CD4-positive, alpha-beta T cell (primary cell): ENCODE results near the gene MACROD2. TPM values are rescaled to one million over a fixed set of nuclear protein-coding genes. Genes with fewer than 3 reads are reported as not detected.

Experiments
- ATAC-seq: fragments of 200-7000 bp; cut with Tn5 transposase; one replicate; pipeline ENCODE4 v1.10.0; 2022; ENCODE audit warnings: mild to moderate bottlenecking; ENCODE audit not compliant: poor library complexity
- CTCF ChIA-PET: fragments of 350-600 bp; sonication (Branson Sonifier 250); formaldehyde crosslinking; loops from one replicate; lab custom pipeline; 2021; ENCODE audit warnings: antibody characterized with exemption, inconsistent platforms; lab: Charles Lee
- POLR2A ChIA-PET: fragments of 350-600 bp; sonication (Branson Sonifier 250); formaldehyde crosslinking; loops from one replicate; lab custom pipeline; 2021; ENCODE audit warnings: antibody characterized with exemption, inconsistent platforms; lab: Charles Lee
- DNase-seq, 14 experiments: peaks; one replicate each; pipeline ENCODE4 v3.0.0-alpha.2; 2013 to 2020; ENCODE audit warnings: mixed read lengths in 2 of 14
- H3K27ac ChIP-seq, 2 donors: one replicate each; pipeline versions ENCODE4 v1.5.1 to v1.7.0; 2013; ENCODE audit warnings: low read length in 2 of 2, low read depth in 1 of 2, mild to moderate bottlenecking in 1 of 2
- H3K27me3 ChIP-seq, 2 experiments: 1 replicate in 1 of 2; 2 replicates in 1 of 2; pipeline versions ENCODE4 v1.6.1 to v1.7.0; 2013; ENCODE audit warnings: low read length in 2 of 2, control low read depth in 1 of 2, mild to moderate bottlenecking in 1 of 2, moderate library complexity in 1 of 2; ENCODE audit not compliant: insufficient read depth in 2 of 2, control insufficient read depth in 1 of 2
- H3K36me3 ChIP-seq: one replicate; pipeline ENCODE4 v1.6.1; 2013; ENCODE audit warnings: low read length, control low read depth; ENCODE audit not compliant: insufficient read depth
- H3K4me1 ChIP-seq: one replicate; pipeline ENCODE4 v1.6.1; 2013; ENCODE audit warnings: low read length, control low read depth; ENCODE audit not compliant: insufficient read depth
- H3K4me3 ChIP-seq: one replicate; pipeline ENCODE4 v1.5.1; 2013; ENCODE audit warnings: mild to moderate bottlenecking, low read length, moderate library complexity
- H3K9me3 ChIP-seq, 2 experiments: 1 replicate in 1 of 2; 2 replicates in 1 of 2; pipeline versions ENCODE4 v1.6.1 to v1.7.0; 2013; ENCODE audit warnings: low read length in 2 of 2, mild to moderate bottlenecking in 2 of 2, control low read depth in 1 of 2, moderate library complexity in 1 of 2; ENCODE audit not compliant: control insufficient read depth in 1 of 2, insufficient read depth in 1 of 2
- H3K27ac Mint-ChIP-seq: one replicate; pipeline ENCODE4 v1.8.0; 2020; ENCODE audit warnings: mixed read lengths
- H3K27me3 Mint-ChIP-seq: one replicate; pipeline ENCODE4 v1.8.0; 2021; ENCODE audit warnings: mixed read lengths
- H3K36me3 Mint-ChIP-seq: one replicate; pipeline ENCODE4 v1.8.0; 2021; ENCODE audit warnings: low read depth, mixed read lengths
- H3K4me1 Mint-ChIP-seq: one replicate; pipeline ENCODE4 v1.8.0; 2021; ENCODE audit warnings: low read depth, mixed read lengths
- H3K4me3 Mint-ChIP-seq: one replicate; pipeline ENCODE4 v1.8.0; 2020; ENCODE audit warnings: mild to moderate bottlenecking, mixed read lengths
- H3K9me3 Mint-ChIP-seq: one replicate; pipeline ENCODE4 v1.8.0; 2020; ENCODE audit warnings: mixed read lengths
- intact Hi-C, 2 experiments: fragments of 100-400 bp; cut with DNase I in 1 of 2; cut with micrococcal nuclease in 1 of 2; formaldehyde crosslinking; loops; one replicate each; pipeline versions ENCODE4 v1.15.1 to v1.9.0; 2023 to 2025; cut with DNase I, micrococcal nuclease
- total RNA-seq, 174 experiments: library from RNA in 2 of 174; stranded (reverse) in 2 of 174; gene quantifications; one replicate each; pipeline ENCODE4 v1.2.3 and lab custom pipeline; 2021 to 2026
- TF ChIP-seq, protein P1 (sequence below): fragments of 200-600 bp; IDR thresholded peaks from one replicate; pipeline ENCODE4 v1.8.0; 2022; ENCODE audit warnings: antibody characterized with exemption, mild to moderate bottlenecking

Gene MACROD2
- total RNA-seq, 2 experiments from 2014 or later = not detected

- Mint-ChIP-seq H3K4me3 (no peak overlapping the region), H3K27ac (no peak overlapping the region), H3K36me3 (no peaks in the 10 kb centered on the region), H3K27me3 (no peaks in the 10 kb centered on the region), H3K9me3 (peaks cover 8% of the 10 kb centered on the region), H3K4me1 (no peaks in the 10 kb centered on the region)
- TF ChIP-seq, protein P1, sequence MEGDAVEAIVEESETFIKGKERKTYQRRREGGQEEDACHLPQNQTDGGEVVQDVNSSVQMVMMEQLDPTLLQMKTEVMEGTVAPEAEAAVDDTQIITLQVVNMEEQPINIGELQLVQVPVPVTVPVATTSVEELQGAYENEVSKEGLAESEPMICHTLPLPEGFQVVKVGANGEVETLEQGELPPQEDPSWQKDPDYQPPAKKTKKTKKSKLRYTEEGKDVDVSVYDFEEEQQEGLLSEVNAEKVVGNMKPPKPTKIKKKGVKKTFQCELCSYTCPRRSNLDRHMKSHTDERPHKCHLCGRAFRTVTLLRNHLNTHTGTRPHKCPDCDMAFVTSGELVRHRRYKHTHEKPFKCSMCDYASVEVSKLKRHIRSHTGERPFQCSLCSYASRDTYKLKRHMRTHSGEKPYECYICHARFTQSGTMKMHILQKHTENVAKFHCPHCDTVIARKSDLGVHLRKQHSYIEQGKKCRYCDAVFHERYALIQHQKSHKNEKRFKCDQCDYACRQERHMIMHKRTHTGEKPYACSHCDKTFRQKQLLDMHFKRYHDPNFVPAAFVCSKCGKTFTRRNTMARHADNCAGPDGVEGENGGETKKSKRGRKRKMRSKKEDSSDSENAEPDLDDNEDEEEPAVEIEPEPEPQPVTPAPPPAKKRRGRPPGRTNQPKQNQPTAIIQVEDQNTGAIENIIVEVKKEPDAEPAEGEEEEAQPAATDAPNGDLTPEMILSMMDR = no peak
- Histone ChIP-seq H3K36me3 (no peaks in the 10 kb centered on the region), H3K4me1 (no peaks in the 10 kb centered on the region), H3K4me3 (no peak overlapping the region), H3K9me3 (peaks cover 0 to 5% of the 10 kb centered on the region in 2 experiments), H3K27me3 (no peaks in the 10 kb centered on the region), H3K27ac (no peak overlapping the region)
- CTCF ChIA-PET = interaction anchor here (0.6 kb wide), 1 partner anchor 1041 kb away, joined by 3 read pairs; no protein-coding TSS in a partner anchor
- POLR2A ChIA-PET = no interaction called here
- no peak for ATAC-seq
- intact Hi-C loops = no loop called here
- DNase-seq = no peak
Observed at GRCh38 chr20:14342918-14343317, 347.6 kb downstream of the MACROD2 start.

DNA sequence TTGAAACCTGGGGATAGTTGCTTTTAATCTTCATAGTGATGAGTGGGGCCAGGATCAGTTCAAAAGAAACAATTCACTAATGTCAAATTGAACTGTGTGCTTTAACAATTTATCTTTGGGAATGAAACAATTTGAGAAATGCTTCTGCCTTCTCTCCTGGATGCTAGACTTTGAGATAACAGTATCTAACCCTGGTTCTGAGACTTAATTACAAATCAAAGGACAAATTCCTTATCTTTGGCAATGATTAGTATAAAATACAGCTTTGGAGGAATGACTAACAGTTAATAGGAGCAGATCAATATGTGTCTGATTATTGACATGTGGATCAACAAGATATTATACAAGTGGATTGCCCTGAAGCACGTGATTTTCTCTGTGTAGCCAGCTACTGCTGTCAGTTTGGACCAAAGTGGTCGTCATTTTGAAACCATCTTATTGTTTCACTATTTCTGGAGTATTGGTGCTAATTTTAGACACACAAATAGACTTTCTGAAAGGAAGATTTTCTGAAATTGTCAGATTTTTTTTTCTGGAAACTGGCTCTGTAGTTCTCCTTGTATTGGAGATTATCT lies 348.3 kb downstream of the MACROD2 start:
- POLR2A ChIA-PET = no interaction called here
- no peak for DNase-seq

DNA sequence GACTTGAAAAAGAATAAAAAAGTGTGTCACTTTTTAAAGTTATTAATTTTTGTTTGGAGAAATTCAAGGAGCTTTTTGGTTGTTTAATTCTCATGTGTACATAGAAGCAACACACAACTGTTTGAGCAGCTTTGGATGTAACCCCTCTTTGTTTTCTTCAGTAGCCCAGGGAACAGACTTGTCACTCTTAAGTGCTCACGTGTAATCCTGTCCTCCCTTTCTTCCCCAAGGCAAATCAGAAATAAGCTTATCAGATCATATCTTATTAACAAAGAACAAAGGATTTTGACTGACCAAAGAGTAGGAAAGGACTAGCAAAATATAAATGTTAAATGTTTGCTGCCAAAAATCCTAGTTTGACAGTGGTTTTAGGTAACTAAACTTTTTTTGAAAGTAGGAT lies 349.4 kb downstream of the MACROD2 start:
- Mint-ChIP-seq H3K36me3 (no peaks in the 10 kb centered on the region), H3K4me3 (no peak overlapping the region), H3K27me3 (no peaks in the 10 kb centered on the region), H3K27ac (no peak overlapping the region), H3K4me1 (no peaks in the 10 kb centered on the region), H3K9me3 (peaks cover 8% of the 10 kb centered on the region)
- CTCF ChIA-PET = no interaction called here
- peaks cover 0 to 4% of the 10 kb centered on the region in 2 experiments for H3K9me3 ChIP-seq
- POLR2A ChIA-PET = no interaction called here
- TF ChIP-seq, protein P1 = no peak
- intact Hi-C loops = no loop called here
- H3K4me1 ChIP-seq = no peaks in the 10 kb centered on the region
- H3K36me3 ChIP-seq = no peaks in the 10 kb centered on the region
- H3K27ac ChIP-seq = no peak overlapping the region
- no peaks in the 10 kb centered on the region for H3K27me3 ChIP-seq
- DNase-seq (no peak), ATAC-seq (no peak)
- no peak overlapping the region for H3K4me3 ChIP-seq

More for the DNA sequence above, 348.3 kb downstream of the MACROD2 start:
- CTCF ChIA-PET = interaction anchor here (0.6 kb wide), 1 partner anchor 1040 kb away, joined by 3 read pairs; no protein-coding TSS in a partner anchor
- Histone ChIP-seq H3K27me3 (no peaks in the 10 kb centered on the region), H3K27ac (no peak overlapping the region), H3K36me3 (no peaks in the 10 kb centered on the region), H3K4me3 (no peak overlapping the region), H3K9me3 (peaks cover 0 to 4% of the 10 kb centered on the region in 2 experiments), H3K4me1 (no peaks in the 10 kb centered on the region)
- Mint-ChIP-seq H3K4me1 (no peaks in the 10 kb centered on the region), H3K36me3 (no peaks in the 10 kb centered on the region), H3K9me3 (peaks cover 8% of the 10 kb centered on the region), H3K27me3 (no peaks in the 10 kb centered on the region), H3K4me3 (no peak overlapping the region), H3K27ac (no peak overlapping the region)
- intact Hi-C loops = no loop called here
- no peak for ATAC-seq
- TF ChIP-seq, protein P1 = no peak
